IPS-11a (cell line): ENCODE measurements around the gene GRIK1.

Experiments used
- H3K4me3 ChIP-seq: one replicate; pipeline ENCODE4 v1.5.1; 2013; ENCODE audit warnings: low read depth, low read length, control low read depth

The GRIK1 gene

DNA sequence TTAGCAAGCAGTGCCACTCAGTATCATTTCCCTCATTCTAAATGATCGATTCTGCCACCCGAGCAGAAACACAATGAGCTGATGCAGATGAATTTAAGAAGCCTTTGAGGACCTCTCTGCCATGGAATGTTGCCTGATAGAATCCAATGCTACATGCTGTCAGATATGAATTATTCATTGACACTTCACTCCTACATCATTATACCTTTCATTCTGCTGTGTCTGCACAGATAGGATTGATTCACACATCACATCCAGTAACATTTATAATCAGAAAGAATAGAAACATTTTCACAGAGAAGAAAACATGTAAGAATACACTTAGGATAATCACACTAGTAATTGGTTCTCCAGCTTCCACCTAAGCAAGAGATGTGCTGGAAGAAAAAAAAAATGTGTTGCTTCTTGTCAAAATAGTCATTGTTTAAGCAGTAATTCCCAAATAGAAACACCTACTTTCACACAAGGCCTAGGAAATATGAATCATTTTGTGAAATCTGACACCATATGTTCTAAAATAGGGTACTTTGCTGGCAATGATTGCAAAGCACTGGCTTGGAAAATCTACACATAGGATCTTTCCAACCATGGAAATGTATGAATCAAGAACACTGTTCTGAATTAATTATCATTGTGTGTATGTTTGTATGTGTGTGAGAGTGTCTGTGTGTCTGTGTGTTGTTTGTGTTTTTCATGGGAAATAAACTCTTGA lies 110.1 kb downstream of the GRIK1 start:
- no peak overlapping the region for H3K4me3 ChIP-seq

DNA sequence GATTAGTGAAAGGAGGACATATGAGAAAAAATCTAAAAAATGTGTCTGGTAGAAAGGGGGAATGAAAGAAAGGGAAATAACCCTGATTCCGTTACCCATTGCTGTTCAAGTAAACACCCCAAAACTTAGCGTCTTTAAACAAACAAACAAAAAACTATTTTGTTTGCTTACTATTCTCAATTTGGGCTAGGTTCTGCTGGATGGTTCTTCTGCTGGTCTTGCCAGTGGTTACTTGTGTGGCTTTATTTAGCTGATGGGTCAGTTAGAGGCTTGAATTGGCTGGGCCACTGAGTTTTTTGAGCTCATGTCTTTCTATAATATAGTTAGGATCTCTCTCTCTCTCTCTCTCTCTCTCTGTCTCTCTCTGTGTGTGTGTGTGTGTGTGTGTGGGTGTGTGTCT lies 112.1 kb downstream of the GRIK1 start:
- no peak overlapping the region for H3K4me3 ChIP-seq

DNA sequence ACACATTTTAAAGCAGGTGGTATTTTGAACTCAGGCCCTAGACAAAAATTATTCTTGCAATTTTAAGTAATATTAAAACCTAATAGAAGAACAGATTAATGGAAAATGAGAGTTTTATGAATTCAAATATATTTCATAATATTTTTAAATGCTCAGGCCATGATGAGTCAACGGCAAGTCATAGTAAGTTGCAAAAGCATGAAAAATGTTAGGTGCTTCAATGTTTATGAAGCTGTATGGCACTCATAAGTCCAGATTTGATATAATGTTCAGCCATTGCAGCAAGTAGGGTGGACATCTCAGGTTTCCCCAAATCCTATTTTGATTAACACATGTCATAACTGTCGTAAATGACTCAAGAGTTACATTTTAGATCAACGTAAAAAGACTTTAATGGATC lies 112.6 kb downstream of the GRIK1 start:
- H3K4me3 ChIP-seq, result no peak overlapping the region

DNA sequence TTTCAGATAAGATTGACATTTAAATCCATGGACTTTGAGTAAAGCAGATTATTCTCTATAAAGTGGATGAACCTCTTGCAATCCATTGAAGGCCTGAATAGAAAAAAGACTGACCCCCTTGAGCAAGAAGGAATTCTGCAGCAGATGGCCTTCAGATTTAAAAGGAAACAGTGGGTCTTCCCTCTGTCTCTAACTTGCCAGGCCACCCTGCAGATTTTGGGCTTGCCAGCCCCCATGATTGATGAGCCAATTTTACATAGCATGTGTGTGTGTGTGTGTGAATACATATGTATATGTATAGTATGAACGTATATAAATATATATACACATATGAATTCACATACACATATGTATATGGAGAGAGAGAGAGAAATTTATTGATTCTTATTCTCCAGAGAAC lies 113.4 kb downstream of the GRIK1 start:
- no peak overlapping the region for H3K4me3 ChIP-seq

DNA sequence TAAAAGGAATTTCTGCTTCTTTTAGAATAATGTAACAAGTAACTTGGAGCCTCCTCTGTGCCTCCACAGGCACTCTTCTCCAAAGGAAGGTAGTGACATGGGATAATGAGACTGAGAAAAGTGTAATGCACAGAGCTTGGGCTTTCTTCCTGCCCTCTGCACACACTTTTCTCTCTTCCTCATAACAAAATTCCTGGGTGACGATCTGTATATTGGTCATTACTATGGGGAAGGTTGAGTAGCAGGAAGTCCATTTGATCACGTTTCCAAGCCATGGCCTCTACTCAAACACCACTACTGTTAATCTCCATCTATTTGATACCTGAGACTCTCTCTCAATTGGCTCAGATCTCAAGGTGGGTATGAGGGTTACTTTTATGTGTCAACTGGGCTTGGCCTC lies 113.9 kb downstream of the GRIK1 start:
- H3K4me3 ChIP-seq, result no peak overlapping the region

DNA sequence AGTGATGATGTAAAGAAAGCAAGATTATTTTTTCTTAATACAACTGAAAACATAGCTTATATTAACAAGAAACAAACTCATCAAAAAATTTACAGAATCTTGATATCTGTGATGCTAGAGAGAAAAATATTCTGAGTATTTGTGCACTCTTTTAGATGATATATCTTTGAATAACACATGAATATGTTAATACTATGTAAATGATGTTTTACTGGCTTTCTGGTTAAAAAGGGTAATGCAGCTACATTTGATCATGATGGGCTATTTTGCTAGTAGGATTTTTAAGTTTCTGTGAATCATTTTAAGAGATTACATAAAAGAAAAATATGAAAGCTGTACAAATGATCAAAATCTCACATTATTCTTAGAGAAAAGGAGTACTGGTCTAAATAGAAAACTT lies 114.5 kb downstream of the GRIK1 start:
- no peak overlapping the region for H3K4me3 ChIP-seq

DNA sequence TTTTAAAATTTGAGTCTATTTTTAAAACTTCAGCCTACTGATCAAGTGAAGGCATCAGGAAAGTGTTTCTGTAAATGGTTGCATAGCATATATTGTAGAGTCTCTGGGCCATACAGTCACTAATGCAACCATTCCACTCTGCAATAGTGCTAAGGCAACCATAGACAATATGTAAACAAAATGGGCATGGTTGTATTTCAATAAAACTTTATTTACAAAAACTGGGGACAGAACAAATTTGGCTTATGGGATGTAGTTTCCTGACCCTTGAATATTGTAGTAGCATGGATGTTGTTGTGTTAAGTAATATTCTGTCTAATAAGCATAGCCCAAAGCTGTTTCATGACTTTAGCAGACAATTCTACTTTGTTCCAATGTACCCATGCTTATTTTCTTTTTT lies 117.7 kb downstream of the GRIK1 start:
- no peak overlapping the region for H3K4me3 ChIP-seq

DNA sequence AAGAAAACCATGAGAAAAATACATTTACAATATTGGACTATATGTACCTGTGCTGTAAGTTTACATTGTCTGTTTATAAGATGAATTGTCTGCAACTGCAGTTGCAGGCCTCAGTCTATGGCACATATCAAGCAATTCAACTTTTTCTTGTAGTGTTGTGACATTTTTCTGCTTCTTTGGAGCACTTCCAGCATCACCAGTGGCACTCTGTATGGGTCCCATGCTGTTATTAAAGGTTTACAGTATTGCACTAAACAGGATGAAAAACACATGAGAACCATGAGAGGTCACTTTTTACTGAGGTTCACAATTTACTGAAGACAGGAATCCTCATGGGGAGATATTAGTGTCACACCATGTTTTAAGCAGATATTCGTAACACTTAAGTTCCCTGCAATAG lies 118.6 kb downstream of the GRIK1 start:
- no peak overlapping the region for H3K4me3 ChIP-seq

DNA sequence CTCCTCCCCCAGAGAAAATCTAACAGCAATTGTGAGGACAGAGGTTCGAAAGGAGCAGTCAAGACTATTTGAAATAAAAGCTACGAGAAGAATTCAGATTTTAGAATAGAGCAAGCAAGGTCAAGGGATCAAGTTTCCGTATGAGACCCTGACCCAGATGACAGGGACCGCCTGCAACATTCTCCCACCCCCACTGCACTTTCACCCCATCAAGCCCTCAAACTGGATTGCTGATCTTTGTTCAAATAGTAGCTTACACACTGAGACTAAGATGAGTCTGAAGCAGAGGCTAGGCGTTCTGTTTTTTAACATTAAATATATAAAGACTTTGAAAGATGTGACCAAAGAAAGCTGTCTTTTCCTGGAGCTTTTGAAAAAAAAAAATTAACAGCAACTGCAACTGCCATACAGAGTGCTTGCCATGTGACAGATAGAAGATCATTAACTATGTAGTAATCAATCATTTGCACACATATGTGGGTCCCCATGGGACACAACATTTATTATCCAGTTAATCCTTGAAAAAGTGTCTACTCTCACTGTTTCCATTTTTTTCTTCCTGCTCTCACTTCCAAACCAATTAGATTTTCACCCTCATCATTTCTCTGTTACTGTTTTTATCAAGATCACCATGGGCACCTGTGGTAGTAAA lies 120.0 kb downstream of the GRIK1 start:
- no peak overlapping the region for H3K4me3 ChIP-seq

DNA sequence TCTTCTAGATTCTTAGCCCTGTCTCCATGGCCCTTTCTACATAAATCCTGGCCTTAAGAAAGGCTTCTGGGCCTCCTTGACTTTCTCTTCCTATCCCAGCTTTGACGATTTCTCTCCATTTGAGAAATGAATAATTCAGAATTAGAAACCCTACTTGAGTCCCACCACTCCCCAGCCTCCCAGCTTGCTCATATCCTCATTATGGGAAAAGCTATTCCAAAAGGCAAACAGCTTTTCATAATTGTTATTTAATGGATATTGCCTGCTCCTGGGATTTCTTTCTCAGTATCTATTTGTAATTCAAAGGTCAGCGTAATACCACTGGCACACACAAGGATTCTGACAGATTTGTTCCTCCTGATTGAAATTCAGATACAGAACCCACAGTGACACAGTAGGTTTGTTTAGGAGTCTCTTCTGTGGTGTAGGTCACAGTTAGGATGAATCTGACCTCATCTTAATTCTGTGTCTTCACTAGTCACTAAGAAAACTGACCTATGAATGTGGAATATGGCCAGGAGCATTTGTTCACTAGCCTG lies 121.3 kb downstream of the GRIK1 start:
- no peak overlapping the region for H3K4me3 ChIP-seq

DNA sequence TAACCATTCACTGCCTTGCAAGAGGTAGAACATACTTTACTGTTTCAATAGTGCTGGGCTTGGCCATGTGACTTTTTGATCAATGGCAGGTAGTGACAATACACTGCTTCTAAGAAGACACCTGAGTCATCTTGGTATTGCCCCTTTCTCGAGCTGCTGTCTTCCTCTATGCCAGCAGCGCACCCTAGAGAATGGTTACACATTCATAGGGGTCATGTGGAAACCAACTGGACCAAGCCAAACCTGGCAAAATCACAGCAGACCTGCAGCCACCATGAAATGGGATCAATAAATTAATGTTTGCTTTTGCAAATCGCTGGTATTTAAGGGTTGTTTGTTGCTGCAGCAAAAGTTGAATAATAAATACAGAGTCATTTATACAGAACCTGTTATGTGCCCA lies 122.3 kb downstream of the GRIK1 start:
- no peak overlapping the region for H3K4me3 ChIP-seq

DNA sequence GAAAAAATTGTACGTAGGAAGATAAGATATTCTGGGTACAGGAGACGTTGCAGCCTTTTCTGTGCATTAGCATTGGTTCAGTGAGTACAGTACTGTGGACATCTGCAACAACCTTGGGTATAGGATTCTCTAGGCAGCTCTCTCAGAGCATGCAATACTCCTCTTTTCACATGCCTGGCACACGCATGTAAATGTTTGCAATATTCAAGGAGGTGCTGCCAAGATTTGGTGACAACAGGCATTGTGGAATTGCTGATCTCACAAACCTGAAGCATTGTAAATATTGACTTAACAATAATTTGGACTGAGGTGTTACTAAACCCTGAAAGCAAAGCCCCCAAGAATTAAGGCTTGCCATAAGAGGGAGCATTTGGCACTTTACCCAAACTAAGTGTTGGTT lies 126.8 kb downstream of the GRIK1 start:
- no peak overlapping the region for H3K4me3 ChIP-seq

DNA sequence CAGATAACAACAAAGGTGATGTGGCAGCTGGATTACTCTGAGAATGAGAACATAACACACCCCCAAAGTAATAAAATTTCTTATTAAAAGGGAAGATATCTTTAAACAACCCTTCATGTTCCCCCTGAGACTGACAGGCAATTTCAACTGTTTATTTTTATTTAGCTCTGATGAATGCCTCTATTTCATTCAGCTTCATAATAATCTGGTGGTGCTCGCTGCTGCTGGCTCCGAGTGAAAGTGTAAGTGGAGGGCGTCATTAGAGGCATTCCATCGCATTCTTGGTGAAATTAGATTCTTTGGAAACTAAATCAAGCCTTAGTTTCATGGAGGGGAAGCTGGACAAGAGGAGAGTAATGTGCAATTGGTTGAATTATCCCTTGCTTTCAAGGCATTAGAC lies 128.9 kb downstream of the GRIK1 start:
- no peak overlapping the region for H3K4me3 ChIP-seq

DNA sequence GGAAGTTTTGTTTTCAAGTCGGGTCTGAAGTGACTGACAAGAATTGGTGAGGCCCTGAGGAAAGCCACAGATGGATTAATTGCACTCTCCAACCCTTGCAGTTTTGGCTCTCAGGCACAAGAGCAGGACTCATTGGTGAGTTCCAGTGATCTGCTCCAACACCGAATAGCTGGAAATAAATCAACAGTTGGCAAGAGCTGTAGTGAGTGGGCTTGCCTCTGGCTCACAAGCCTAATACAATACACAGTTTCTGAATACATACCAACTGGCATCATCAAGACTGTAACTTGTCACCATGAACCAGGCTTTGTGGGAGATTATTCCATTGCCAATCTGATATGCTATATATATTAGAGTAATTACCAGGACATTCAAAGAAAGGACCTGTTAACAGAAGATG lies 131.6 kb downstream of the GRIK1 start:
- H3K4me3 ChIP-seq, result no peak overlapping the region

DNA sequence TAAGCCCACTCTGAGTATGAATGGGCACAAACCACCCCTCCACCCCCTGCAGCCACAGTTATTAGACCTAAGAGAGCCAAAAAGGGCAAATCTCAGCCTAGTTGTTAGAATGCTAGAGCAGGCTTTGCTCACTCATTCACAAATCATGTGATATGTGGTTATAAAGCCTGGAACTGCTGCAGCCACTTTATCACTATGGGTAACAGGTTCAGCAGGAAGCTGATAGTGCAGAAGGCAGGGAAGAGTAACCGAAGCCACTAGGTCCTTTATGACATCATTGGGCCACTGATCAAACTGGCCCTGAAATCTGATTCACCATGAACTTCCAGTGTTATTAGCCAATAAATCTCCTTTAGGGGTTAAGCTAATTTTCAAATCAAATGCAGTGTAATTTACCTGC lies 134.7 kb downstream of the GRIK1 start:
- H3K4me3 ChIP-seq, result no peak overlapping the region

DNA sequence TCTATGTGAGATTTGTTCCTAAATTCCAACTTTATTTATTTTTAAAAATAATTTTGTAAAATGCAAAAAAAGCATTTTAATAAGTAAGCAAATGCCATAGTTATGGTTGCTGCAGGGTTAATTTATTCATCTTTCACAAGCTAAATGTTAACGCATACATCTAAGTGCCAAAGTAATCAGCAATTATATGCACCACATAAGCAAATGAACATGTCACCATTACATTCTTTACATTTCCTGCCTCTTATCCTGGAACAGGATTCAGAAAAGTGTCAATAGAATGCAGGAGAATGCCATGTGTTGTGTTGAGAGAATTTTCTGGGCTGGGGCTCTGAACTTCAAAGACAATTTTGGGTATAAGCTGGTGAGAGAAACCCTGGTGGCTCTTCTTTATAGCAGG lies 136.6 kb downstream of the GRIK1 start:
- no peak overlapping the region for H3K4me3 ChIP-seq

DNA sequence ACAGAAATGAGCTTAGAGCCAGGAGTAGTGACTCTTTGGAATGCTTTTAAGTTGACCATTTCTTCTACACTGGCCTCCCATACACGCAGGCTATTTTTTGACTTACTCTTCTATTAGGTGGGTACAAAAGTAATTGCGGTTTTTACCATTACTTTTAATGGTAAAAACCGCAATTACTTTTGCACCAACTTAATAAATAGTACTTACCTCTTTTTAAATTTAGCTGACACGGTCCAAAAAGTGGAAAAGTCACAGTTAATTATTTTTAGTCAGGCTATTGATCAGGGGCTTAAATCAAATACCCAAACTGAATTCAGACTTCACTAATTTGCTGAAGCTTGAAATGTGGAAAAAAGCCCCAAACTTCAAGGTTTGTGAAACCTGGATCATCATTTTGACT lies 138.7 kb downstream of the GRIK1 start:
- no peak overlapping the region for H3K4me3 ChIP-seq

DNA sequence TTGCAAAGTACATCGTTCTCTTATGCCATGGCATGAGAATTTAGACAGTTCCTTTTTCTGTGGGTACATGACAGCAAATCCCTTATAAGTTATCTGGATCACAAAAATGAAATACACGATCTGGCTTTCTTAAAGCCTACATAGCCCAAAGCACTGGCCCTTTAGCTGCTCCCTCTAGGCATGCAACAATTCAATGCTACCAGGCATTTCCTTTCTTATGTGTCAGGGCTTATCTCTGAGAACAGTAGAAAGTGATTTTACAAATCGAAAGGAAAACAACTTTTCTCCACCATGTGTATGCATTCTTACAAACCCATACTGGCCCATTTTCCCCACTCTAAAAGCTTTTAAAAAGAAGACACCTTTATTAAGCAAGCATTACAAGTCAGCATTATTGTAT lies 139.7 kb downstream of the GRIK1 start:
- no peak overlapping the region for H3K4me3 ChIP-seq

DNA sequence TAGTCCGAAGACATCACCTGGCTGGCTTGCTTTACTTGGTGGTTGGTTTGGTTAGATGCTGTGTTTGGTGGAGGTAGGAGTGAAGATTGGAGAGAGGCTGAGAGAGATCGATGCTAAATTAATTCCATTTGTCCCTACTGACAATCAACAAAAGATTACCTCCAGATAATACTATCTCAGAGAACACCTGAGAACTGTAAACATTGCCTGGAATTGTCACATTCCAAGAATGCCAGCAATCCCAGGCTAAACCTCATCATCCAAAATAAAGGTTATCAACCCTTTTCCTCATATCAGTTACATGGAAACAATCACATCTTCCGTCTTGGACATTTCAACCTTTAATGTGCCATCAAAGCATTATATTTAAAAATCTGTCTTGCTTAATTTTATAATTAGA lies 141.0 kb downstream of the GRIK1 start:
- H3K4me3 ChIP-seq, result no peak overlapping the region

DNA sequence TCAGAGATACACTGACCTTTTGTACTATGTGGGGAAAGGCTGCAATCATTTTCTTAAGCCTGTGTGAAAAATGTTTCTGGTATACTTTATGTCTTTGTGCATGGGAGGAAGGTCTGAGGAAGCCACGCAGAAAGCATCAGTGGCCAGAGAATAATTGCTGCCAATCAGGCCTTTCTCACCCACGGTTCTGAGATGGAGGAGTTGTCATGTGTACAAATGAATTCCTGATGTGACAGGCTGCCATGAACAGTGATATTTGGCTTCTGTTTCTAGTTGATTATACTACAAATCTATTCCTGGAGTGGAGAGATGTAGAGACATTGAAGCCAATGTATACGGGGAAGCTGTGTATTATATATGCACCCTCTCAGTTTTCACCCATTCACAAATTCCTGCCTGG lies 142.6 kb downstream of the GRIK1 start:
- no peak overlapping the region for H3K4me3 ChIP-seq

DNA sequence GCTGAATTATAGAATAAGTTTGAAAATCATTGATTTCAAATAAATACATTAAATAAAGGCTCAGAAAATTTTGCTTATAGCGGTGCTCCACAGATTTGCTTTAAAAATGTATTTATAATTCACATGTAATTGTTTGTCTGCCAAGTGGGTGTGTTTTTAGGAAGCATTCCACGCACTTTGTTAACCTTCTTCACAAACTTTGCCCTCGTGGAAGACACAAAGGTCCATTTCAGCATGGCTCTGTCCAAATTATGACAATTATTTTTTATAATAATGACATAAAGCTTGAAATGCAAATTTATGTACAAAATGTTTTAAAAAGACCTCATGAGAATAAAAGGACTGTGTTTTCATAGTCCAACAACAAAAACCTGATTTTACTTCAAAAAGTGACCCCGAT lies 146.1 kb downstream of the GRIK1 start:
- H3K4me3 ChIP-seq, result no peak overlapping the region

DNA sequence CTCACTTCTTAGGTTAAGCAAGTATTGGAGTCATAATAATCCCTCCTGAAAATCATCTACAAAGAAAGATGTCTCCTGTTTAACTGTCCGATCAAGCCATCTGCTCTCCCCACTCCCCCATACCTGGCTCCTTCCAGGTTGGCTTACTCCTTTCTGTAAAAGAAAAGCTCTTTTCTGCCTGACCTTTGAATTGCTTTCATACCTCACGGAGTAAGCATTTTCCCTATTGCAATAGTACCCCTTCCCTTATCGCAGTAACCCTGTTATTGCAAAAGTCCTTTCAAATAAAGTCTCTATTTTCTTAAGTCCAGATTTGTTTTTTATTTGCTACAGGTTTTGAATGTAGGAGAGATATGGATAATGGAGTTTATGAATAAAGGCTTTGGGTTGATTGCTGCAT lies 150.4 kb downstream of the GRIK1 start:
- H3K4me3 ChIP-seq, result no peak overlapping the region

DNA sequence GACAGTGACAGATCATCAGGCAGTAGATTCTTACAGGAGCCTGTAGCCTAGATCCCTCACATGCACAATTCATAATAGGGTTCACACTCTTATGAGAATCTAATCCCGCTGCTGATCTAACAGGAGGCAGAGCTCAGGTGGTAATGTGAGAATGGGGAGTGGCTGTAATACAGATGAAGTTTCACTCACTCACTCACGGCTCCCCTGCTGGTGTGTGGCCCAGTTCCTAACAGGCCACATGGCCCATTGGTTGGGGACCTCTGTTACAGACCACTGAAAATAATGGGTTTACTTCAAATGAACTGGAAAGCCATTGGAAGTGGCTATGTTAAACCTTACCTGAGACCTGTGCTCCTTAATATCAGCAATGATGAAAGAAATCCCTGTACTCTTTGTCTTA lies 151.0 kb downstream of the GRIK1 start:
- H3K4me3 ChIP-seq, result no peak overlapping the region
